Amygdala (tissue), 56 donors: Measurements from ENCODE around the gene FNDC3A.
A peak's percentile ranks its signal among the peaks of the same experiment; 100 is the strongest.
"Not testable (repeated sequence)": the region's sequence is repeated elsewhere in the genome, so short reads cannot be mapped to it uniquely, and the experiment has no call there.

Experiments
- DNase-seq, 56 donors: peaks; one replicate each; lab custom pipeline; 2025; lab: John Stamatoyannopoulos, UW

The FNDC3A gene

GRCh38 chr13:49071341-49071937, 95.7 kb downstream of the FNDC3A start:
- no peak for DNase-seq

- no peak for DNase-seq
Measured at GRCh38 chr13:49082653-49083536, 107.2 kb downstream of the FNDC3A start.

- no peak for DNase-seq
Measured at GRCh38 chr13:49084961-49085360, 109.2 kb downstream of the FNDC3A start.

- no peak for DNase-seq
Measured at GRCh38 chr13:49086722-49087121, 111.0 kb downstream of the FNDC3A start.

- DNase-seq, result no peak
Measured at GRCh38 chr13:49093376-49093775, 117.7 kb downstream of the FNDC3A start.

- DNase-seq, result no peak
Measured at GRCh38 chr13:49097374-49097773, 121.7 kb downstream of the FNDC3A start.

- DNase-seq, result no peak
Measured at GRCh38 chr13:49098198-49098597, 122.5 kb downstream of the FNDC3A start.

GRCh38 chr13:49098771-49099512, 123.2 kb downstream of the FNDC3A start:
- DNase-seq, result peak in 2 of 56 donors; percentile 1

GRCh38 chr13:49099513-49099877, 123.8 kb downstream of the FNDC3A start:
- DNase-seq, result no peak

GRCh38 chr13:49100637-49101570, 125.2 kb downstream of the FNDC3A start:
- no peak for DNase-seq

- peak in 1 of 56 donors; percentile 3 for DNase-seq
Measured at GRCh38 chr13:49108196-49108595, 132.5 kb downstream of the FNDC3A start.

GRCh38 chr13:49110122-49110912, 134.6 kb downstream of the FNDC3A start:
- peak in 51 of 56 donors; percentile 5 to 88 (median 54) for DNase-seq

- DNase-seq, result no peak
Measured at GRCh38 chr13:49110913-49111170, 135.1 kb downstream of the FNDC3A start.

- DNase-seq, result no peak
Measured at GRCh38 chr13:49112782-49113525, 137.2 kb downstream of the FNDC3A start.

- DNase-seq, result no peak
Measured at GRCh38 chr13:49113526-49114286, 138.0 kb downstream of the FNDC3A start.

- DNase-seq, result no peak
Measured at GRCh38 chr13:49116873-49117272, 141.2 kb downstream of the FNDC3A start.

GRCh38 chr13:49118455-49118854, 142.7 kb downstream of the FNDC3A start:
- not testable (repeated sequence) for DNase-seq

- DNase-seq, result no peak
Measured at GRCh38 chr13:49124693-49125304, 149.1 kb downstream of the FNDC3A start.
